Cardiac muscle cell (in vitro differentiated cells and primary cell): ENCODE data around the gene ANO9. TPM values are rescaled to one million over a fixed set of nuclear protein-coding genes. Genes with fewer than 3 reads are reported as not detected.

ENCODE experiments used
- DNase-seq, 2 donors: peaks; one replicate each; pipeline versions ENCODE4 v3.0.0 to v3.0.0-alpha.2; 2010 to 2017; ENCODE audit warnings: low read depth in 1 of 2, low spot score in 1 of 2
- H3K27ac ChIP-seq: fragments of 200-600 bp; sonication (generic); 2 replicates; pipeline ENCODE4 v1.5.1; 2016
- H3K27me3 ChIP-seq: fragments of 200-600 bp; sonication (generic); 2 replicates; pipeline ENCODE4 v1.6.0; 2016; ENCODE audit warnings: control low read depth
- H3K36me3 ChIP-seq: fragments of 200-600 bp; sonication (generic); 2 replicates; pipeline ENCODE4 v1.5.1; 2016; ENCODE audit warnings: control low read depth
- H3K4me1 ChIP-seq: fragments of 200-600 bp; sonication (generic); 2 replicates; pipeline ENCODE4 v1.8.1; 2017; ENCODE audit warnings: low read depth, mild to moderate bottlenecking, mixed run types
- H3K4me3 ChIP-seq: fragments of 200-600 bp; sonication (generic); 2 replicates; pipeline ENCODE4 v1.5.1; 2016; ENCODE audit warnings: mild to moderate bottlenecking
- H3K9me3 ChIP-seq: fragments of 200-600 bp; sonication (generic); 2 replicates; pipeline ENCODE4 v1.5.1; 2017; ENCODE audit warnings: low read depth, mild to moderate bottlenecking, control low read depth
- CTCF ChIP-seq: IDR thresholded peaks from 2 replicates; pipeline ENCODE4 v1.5.1; 2012; ENCODE audit warnings: low read depth, mild to moderate bottlenecking, low read length
- polyA plus RNA-seq: library from polyadenylated mRNA; unstranded; fragments of >200 nt; fragmentation: Nextera tagmentation; extraction: Ambion mirVana; gene quantifications from 2 replicates; pipeline ENCODE4 v1.2.1, GENCODE V29; 2016
- total RNA-seq: library from RNA; depleted of rRNA; stranded (reverse); fragments of >200 nt; gene quantifications from 2 replicates; pipeline ENCODE4 v1.2.3, GENCODE V29; 2016

Gene ANO9
- total and polyA plus RNA-seq, 2 experiments from 2014 or later = 0.23 to 0.51 TPM

- H3K27ac ChIP-seq = no peak overlapping the region
- no peaks in the 10 kb centered on the region for H3K36me3 ChIP-seq
- no peak for DNase-seq
- H3K4me3 ChIP-seq = no peak overlapping the region
- no peak for TF ChIP-seq CTCF
- peaks cover 5% of the 10 kb centered on the region for H3K27me3 ChIP-seq
- H3K4me1 ChIP-seq = no peaks in the 10 kb centered on the region
- no peaks in the 10 kb centered on the region for H3K9me3 ChIP-seq
Observed at GRCh38 chr11:424232-424631, 17.6 kb downstream of the ANO9 start.

GRCh38 chr11:422249-422656 lies 19.6 kb downstream of the ANO9 start:
- no peaks in the 10 kb centered on the region for H3K4me1 ChIP-seq

GRCh38 chr11:420911-421321 lies 20.9 kb downstream of the ANO9 start:
- Histone ChIP-seq H3K27me3 (peaks cover 38% of the 10 kb centered on the region), H3K4me3 (no peak overlapping the region), H3K36me3 (no peaks in the 10 kb centered on the region), H3K9me3 (no peaks in the 10 kb centered on the region), H3K4me1 (peaks cover 3% of the 10 kb centered on the region), H3K27ac (no peak overlapping the region)
- TF ChIP-seq CTCF = no peak
- no peak for DNase-seq

More at GRCh38 chr11:422249-422656, 19.6 kb downstream of the ANO9 start:
- H3K27me3 ChIP-seq = peaks cover 25% of the 10 kb centered on the region
- H3K4me3 ChIP-seq = no peak overlapping the region
- TF ChIP-seq CTCF = no peak
- H3K36me3 ChIP-seq = no peaks in the 10 kb centered on the region
- no peak overlapping the region for H3K27ac ChIP-seq
- no peak for DNase-seq
- H3K9me3 ChIP-seq = no peaks in the 10 kb centered on the region

- H3K36me3 ChIP-seq = no peaks in the 10 kb centered on the region
- H3K9me3 ChIP-seq = no peaks in the 10 kb centered on the region
- peaks cover 3% of the 10 kb centered on the region for H3K4me1 ChIP-seq
- H3K27me3 ChIP-seq = peaks cover 44% of the 10 kb centered on the region
- TF ChIP-seq CTCF = no peak
- no peak overlapping the region for H3K27ac ChIP-seq
- H3K4me3 ChIP-seq = no peak overlapping the region
- DNase-seq = no peak
Observed at GRCh38 chr11:420054-420910, 21.5 kb downstream of the ANO9 start.

- peaks cover 52% of the 10 kb centered on the region for H3K27me3 ChIP-seq
- H3K4me1 ChIP-seq = peaks cover 3% of the 10 kb centered on the region
- H3K9me3 ChIP-seq = no peaks in the 10 kb centered on the region
- H3K4me3 ChIP-seq = no peak overlapping the region
- no peak for DNase-seq
- no peak overlapping the region for H3K27ac ChIP-seq
- no peaks in the 10 kb centered on the region for H3K36me3 ChIP-seq
- TF ChIP-seq CTCF = no peak
Observed at GRCh38 chr11:419248-420005, 22.4 kb downstream of the ANO9 start.
